ENCODE results near the gene CD72. TPM values are rescaled to one million over a fixed set of nuclear protein-coding genes. Genes with fewer than 3 reads are reported as not detected.

CD72 gene
- total RNA-seq, 1 donor from 2014 or later, result 1.1 TPM

DNA sequence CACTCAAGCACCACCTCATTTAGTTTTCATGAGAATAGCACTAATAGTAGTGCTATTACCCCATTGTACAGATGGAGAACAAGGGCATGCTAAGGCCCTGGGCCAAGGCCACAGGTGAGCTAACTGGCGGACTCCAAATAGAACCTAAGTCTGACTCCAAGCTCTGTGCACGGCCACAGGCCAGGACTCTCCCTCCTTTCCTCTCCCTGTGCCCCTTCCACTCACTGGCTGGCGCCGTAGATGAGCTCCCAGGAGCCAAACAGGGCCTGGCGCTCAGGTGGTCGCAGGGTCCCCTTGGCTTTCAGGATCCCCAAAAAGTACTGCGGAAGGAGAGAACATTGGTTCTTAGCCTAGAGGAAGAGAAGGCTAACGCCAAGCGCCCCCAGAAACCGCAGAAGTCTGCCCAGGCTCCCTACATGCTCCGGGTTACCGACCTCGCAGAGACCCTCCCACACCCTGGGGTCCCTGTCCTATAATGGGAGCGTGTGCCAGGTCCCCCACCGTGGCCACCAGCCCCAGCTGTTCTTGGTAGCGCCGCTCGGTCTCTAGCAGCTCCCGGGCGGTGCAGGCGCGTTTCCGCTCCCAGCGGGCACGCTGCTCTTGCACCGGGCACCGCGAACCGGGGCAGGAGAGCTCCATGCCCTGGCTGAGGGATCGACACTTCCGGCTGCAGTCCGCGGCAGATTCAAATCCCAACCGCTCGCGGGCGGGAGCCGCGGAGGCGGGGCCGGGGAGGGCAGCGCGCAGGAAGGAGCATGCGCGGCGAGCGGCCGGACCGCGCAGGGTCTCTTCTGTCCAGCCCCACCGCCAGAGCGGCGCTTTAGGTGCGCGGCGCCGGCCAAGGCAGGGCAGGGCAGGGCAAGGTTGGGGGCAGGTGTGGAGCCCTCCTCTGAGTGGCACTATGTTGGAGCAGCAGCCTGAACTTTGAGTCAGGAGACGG, 46.6 kb upstream of the CD72 start, which contains the start of gene ARHGEF39:
ARHGEF39 (minus strand) TSS at position 665 of the 940 bp plus-strand sequence; CDS start at position 639, 26 bp downstream.
- H3K4me3 Mint-ChIP-seq (ENCODE audit: unreplicated experiment), result peak within 1 kb of the TSS; percentile 73
- peak within 1 kb of the TSS; percentile 69 for H3K27ac Mint-ChIP-seq (ENCODE audit: unreplicated experiment)
- H3K36me3 Mint-ChIP-seq (ENCODE audit: low read depth), result peaks cover 10% of the 10 kb centered on the region
- TF ChIP-seq CTCF (IDR thresholded peaks at IDR 0.05), result peak; percentile 64
- DNase-seq (ENCODE audit: low spot score), result no peak
- H3K27me3 Mint-ChIP-seq (ENCODE audit: low read depth), result no peaks in the 10 kb centered on the region
- H3K4me1 Mint-ChIP-seq (ENCODE audit: low read depth), result peaks cover 75% of the 10 kb centered on the region
- no peaks in the 10 kb centered on the region for H3K9me3 Mint-ChIP-seq (ENCODE audit: low read depth)

DNA sequence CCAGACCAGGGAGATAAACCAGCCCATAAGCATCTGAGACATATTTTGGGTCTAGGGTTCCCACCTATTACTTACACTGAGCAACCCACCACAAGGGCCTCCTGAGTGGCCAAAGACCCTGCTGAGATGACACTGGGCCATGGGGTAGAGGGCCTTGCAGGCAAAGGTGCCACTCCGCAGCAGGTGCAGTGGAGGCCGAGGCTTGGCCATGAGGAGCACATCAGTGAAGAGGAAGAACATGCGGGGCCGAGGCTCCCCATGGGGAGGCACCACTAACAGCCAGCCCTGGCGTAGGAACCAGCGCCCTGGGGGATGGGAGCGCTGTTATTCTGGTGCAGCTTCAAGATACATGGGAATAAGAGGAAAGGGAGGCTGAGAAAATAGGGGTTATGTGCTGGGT, 44.2 kb upstream of the CD72 start:
- no peak for TF ChIP-seq CTCF (IDR thresholded peaks at IDR 0.05)
- peaks cover 74% of the 10 kb centered on the region for H3K4me1 Mint-ChIP-seq (ENCODE audit: low read depth)
- no peak for DNase-seq (ENCODE audit: low spot score)
- no peak overlapping the region for H3K4me3 Mint-ChIP-seq (ENCODE audit: unreplicated experiment)
- H3K36me3 Mint-ChIP-seq (ENCODE audit: low read depth), result peaks cover 10% of the 10 kb centered on the region
- H3K27ac Mint-ChIP-seq (ENCODE audit: unreplicated experiment), result peak overlapping the region; percentile 63
- H3K9me3 Mint-ChIP-seq (ENCODE audit: low read depth), result no peaks in the 10 kb centered on the region
- no peaks in the 10 kb centered on the region for H3K27me3 Mint-ChIP-seq (ENCODE audit: low read depth)

DNA sequence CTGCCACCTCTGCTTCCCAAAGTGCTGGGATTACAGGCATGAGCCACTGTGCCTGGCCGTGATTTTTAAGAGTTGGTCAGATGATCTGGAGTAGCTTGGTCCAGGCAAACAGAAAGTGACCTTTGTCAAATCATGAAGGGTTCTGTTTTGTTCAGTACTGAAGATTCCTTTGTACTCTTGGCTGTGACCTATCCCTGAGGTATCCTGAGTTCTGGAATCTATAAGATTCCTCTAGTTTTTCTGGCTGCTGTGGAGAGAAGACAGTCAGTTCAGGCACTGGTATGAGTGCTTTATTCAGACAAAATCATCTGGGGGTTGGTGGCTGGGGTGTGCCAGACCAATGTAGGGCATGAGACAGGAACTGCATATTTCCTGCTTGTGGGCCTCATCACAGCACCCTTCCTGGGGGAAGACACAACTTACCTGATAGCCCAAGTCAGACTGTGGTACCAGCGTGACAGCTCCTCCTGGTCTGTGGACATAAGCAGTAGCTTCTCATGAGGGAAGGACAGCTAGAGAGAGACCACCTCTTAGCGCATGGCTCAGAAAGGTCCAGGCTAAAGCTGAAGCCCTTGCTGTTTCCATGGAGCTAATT, 43.6 kb upstream of the CD72 start:
- H3K4me3 Mint-ChIP-seq (ENCODE audit: unreplicated experiment), result no peak overlapping the region
- peaks cover 10% of the 10 kb centered on the region for H3K36me3 Mint-ChIP-seq (ENCODE audit: low read depth)
- H3K4me1 Mint-ChIP-seq (ENCODE audit: low read depth), result peaks cover 80% of the 10 kb centered on the region
- no peak for DNase-seq (ENCODE audit: low spot score)
- peak overlapping the region; percentile 63 for H3K27ac Mint-ChIP-seq (ENCODE audit: unreplicated experiment)
- TF ChIP-seq CTCF (IDR thresholded peaks at IDR 0.05), result no peak
- H3K27me3 Mint-ChIP-seq (ENCODE audit: low read depth), result no peaks in the 10 kb centered on the region
- H3K9me3 Mint-ChIP-seq (ENCODE audit: low read depth), result no peaks in the 10 kb centered on the region

DNA sequence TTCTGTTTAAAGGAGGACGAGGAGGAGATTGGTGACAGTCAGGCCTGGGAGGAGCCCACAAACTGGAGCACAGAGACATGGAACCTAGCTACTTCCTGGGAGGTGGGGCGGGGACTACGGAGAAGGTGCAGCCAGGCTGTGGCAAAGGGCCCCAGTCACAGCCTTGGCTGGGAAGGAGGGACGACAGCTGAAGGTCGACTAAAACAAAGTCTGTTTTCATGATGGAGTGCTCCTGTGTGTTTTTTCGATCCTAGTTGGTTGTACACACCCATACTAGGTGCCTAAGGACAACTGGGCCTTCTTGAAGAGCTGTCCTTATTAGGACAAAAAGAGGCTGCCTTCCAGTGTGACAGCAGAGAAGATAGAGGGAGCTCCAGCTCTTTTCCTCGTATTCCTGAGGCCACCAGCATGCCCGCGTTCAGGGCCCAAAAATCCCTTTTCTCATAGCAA, 42.8 kb upstream of the CD72 start:
- Mint-ChIP-seq H3K9me3 (ENCODE audit: low read depth) (no peaks in the 10 kb centered on the region), H3K27ac (ENCODE audit: unreplicated experiment) (peak overlapping the region; percentile 90), H3K36me3 (ENCODE audit: low read depth) (peaks cover 10% of the 10 kb centered on the region), H3K4me1 (ENCODE audit: low read depth) (peaks cover 79% of the 10 kb centered on the region), H3K4me3 (ENCODE audit: unreplicated experiment) (peak overlapping the region; percentile 24), H3K27me3 (ENCODE audit: low read depth) (no peaks in the 10 kb centered on the region)
- no peak for DNase-seq (ENCODE audit: low spot score)
- peak; percentile 84 for TF ChIP-seq CTCF (IDR thresholded peaks at IDR 0.05)

GRCh38 chr9:35659340-35659739, 41.1 kb upstream of the CD72 start:
- no peak for DNase-seq (ENCODE audit: low spot score)
- H3K36me3 Mint-ChIP-seq (ENCODE audit: low read depth), result peaks cover 10% of the 10 kb centered on the region
- H3K27me3 Mint-ChIP-seq (ENCODE audit: low read depth), result no peaks in the 10 kb centered on the region
- TF ChIP-seq CTCF (IDR thresholded peaks at IDR 0.05), result no peak
- peak overlapping the region; percentile 90 for H3K27ac Mint-ChIP-seq (ENCODE audit: unreplicated experiment)
- peaks cover 68% of the 10 kb centered on the region for H3K4me1 Mint-ChIP-seq (ENCODE audit: low read depth)
- H3K9me3 Mint-ChIP-seq (ENCODE audit: low read depth), result no peaks in the 10 kb centered on the region
- H3K4me3 Mint-ChIP-seq (ENCODE audit: unreplicated experiment), result peak overlapping the region; percentile 78

Measured in chondrocyte (in vitro differentiated cells).